Thymus (tissue), 11 donors: ENCODE data around the gene DKK3. TPM values are rescaled to one million over a fixed set of nuclear protein-coding genes. Genes with fewer than 3 reads are reported as not detected.

ENCODE experiments used
- DNase-seq, 9 donors: peaks; one replicate each; pipeline ENCODE4 v3.0.0-alpha.2; 2013; ENCODE audit warnings: low spot score in 9 of 9, low read depth in 6 of 9, missing footprints in 1 of 9
- H3K27ac ChIP-seq, 2 donors: one replicate each; pipeline ENCODE4 v1.5.1; 2013; ENCODE audit warnings: control low read depth in 1 of 2, low read depth in 1 of 2, low read length in 1 of 2, mild to moderate bottlenecking in 1 of 2, moderate library complexity in 1 of 2
- H3K27me3 ChIP-seq, 2 donors: one replicate each; pipeline ENCODE4 v1.5.1; 2013; ENCODE audit warnings: low read length in 1 of 2; ENCODE audit not compliant: control insufficient read depth in 2 of 2, insufficient read depth in 1 of 2
- H3K36me3 ChIP-seq, 2 donors: one replicate each; pipeline ENCODE4 v1.5.1; 2013; ENCODE audit warnings: low read length in 1 of 2, mild to moderate bottlenecking in 1 of 2, moderate library complexity in 1 of 2; ENCODE audit not compliant: control insufficient read depth in 2 of 2, insufficient read depth in 2 of 2
- H3K4me1 ChIP-seq, 2 donors: one replicate each; pipeline ENCODE4 v1.5.1; 2013; ENCODE audit warnings: low read length in 2 of 2; ENCODE audit not compliant: control insufficient read depth in 2 of 2, insufficient read depth in 2 of 2
- H3K4me3 ChIP-seq, 2 donors: one replicate each; pipeline ENCODE4 v1.5.1; 2013; ENCODE audit warnings: low read length in 2 of 2, control low read depth in 1 of 2, mild to moderate bottlenecking in 1 of 2
- H3K9me3 ChIP-seq, 2 donors: one replicate each; pipeline ENCODE4 v1.5.1; 2013; ENCODE audit warnings: low read length in 1 of 2, mild to moderate bottlenecking in 1 of 2; ENCODE audit not compliant: control insufficient read depth in 2 of 2, insufficient read depth in 1 of 2
- WGBS: extraction: QIAGEN DNeasy Blood & Tissue Kit; methylation state at CpG from one replicate; pipeline ENCODE4 v1.1.7; 2013; 5-methylcytosine and 5-hydroxymethylcytosine counted together
- polyA plus RNA-seq: library from polyadenylated mRNA; stranded (reverse); fragments of 200-250 nt; gene quantifications from one replicate; pipeline ENCODE4 v1.2.3, GENCODE V29; 2013
- total RNA-seq: library from RNA; stranded (reverse); fragments of 120-200 nt; gene quantifications from one replicate; pipeline ENCODE4 v1.2.4, GENCODE V29; 2013
- donor health status: healthy.

Gene DKK3
- total and polyA plus RNA-seq, 2 donors, result 7.5 to 12.8 TPM

- Histone ChIP-seq H3K4me3 (peak overlapping the region; percentile 29 to 35), H3K27ac (no peak overlapping the region), H3K27me3 (peaks cover 45 to 79% of the 10 kb centered on the region in 2 donors), H3K4me1 (peaks cover 0 to 6% of the 10 kb centered on the region in 2 donors), H3K36me3 (no peaks in the 10 kb centered on the region), H3K9me3 (no peaks in the 10 kb centered on the region)
- WGBS, result 3% methylated on average over 74 of the region's 76 CpGs
- DNase-seq, result peak in 1 of 9 donors; percentile 9
Measured at GRCh38 chr11:12008790-12009616, 577 bp upstream of the DKK3 start.

- no peak for DNase-seq
- peaks cover 0 to 6% of the 10 kb centered on the region in 2 donors for H3K4me1 ChIP-seq
- peaks cover 45 to 81% of the 10 kb centered on the region in 2 donors for H3K27me3 ChIP-seq
- H3K27ac ChIP-seq, result no peak overlapping the region
- no peak overlapping the region for H3K4me3 ChIP-seq
- no peaks in the 10 kb centered on the region for H3K36me3 ChIP-seq
- no peaks in the 10 kb centered on the region for H3K9me3 ChIP-seq
- 84% methylated on average over 5 of the region's 5 CpGs for whole genome bisulfite sequencing
Measured at GRCh38 chr11:12007230-12007593, 1.2 kb downstream of the DKK3 start.

DNA sequence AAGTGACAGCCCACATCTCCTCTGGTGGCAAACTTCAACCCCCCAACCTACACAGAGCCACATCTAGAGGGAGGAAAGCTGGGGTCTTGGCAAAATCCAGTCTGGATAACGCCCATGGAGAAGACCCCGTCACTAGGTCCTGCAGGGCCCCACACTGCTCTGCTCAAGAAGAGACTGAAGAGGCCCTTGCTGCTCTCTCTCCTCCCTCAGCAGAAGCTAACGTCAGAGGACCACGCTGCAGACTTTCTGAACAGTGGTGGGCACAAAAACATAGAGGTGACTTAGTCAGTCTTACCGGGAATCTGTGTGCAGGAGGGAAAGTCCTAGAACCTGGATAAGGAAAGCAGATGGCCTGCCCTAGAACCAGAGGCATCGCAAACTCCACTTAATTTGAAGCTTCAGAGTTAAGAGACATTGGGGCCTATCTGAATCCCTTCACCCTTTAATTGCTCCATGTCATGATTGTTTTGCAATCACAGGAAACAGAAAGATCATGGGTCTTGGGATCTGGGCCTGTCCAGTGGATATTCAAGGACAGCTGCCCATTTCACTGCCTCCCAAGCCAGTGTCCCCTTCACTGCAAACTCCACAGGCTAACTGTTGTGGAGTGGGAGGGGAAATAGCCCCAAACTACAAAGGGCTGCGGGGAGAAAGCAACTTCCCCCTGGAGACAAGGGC lies 1.7 kb downstream of the DKK3 start:
- Histone ChIP-seq H3K27me3 (peaks cover 45 to 78% of the 10 kb centered on the region in 2 donors), H3K36me3 (no peaks in the 10 kb centered on the region), H3K9me3 (no peaks in the 10 kb centered on the region), H3K4me1 (peaks cover 0 to 6% of the 10 kb centered on the region in 2 donors), H3K4me3 (no peak overlapping the region), H3K27ac (no peak overlapping the region)
- 98% methylated on average over 7 of the region's 7 CpGs for WGBS
- DNase-seq, result no peak

DNA sequence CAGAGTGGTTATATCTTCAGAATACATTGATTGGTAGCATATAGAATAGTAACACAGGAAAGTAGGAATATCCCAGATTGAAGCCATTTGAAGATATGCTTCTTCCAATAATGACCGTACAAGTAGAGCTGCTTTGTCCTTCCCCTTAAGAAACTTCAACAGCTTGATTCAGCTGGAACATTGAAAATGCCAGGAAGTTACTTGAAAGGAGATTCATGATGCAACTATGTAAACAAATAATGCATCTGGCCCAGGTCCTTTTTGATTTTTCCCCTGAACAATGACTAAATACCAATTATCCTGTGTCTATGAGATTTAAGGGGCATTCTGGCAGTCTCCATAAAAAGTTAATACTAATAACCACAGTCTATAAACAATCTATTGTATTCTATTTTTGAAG lies 3.0 kb downstream of the DKK3 start:
- WGBS, result 85% methylated on average over 1 of the region's 1 CpG
- no peak for DNase-seq
- Histone ChIP-seq H3K4me3 (no peak overlapping the region), H3K36me3 (no peaks in the 10 kb centered on the region), H3K9me3 (no peaks in the 10 kb centered on the region), H3K4me1 (peaks cover 0 to 6% of the 10 kb centered on the region in 2 donors), H3K27me3 (peaks cover 36 to 68% of the 10 kb centered on the region in 2 donors), H3K27ac (no peak overlapping the region)

DNA sequence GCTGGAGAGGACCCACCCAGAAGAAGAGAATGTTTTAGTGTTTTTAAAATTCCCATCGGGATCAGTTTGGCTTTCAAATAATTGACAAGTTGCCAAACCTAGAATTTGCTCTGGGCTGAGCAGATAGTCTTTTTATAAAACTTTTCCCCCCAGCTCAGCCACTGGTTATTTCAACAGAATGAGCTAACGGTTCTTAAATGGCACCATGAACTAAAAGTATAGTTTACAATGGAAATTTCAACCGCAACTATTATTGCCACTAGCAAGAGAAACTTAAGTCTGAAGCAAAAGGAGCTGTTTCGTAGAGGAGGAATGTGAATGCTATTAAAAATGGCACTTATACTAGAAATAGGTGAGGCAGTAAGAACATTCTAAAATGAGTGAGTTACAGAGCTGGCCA lies 3.4 kb downstream of the DKK3 start:
- Histone ChIP-seq H3K36me3 (no peaks in the 10 kb centered on the region), H3K4me1 (peaks cover 0 to 6% of the 10 kb centered on the region in 2 donors), H3K9me3 (no peaks in the 10 kb centered on the region), H3K27me3 (peaks cover 33 to 64% of the 10 kb centered on the region in 2 donors), H3K27ac (no peak overlapping the region), H3K4me3 (no peak overlapping the region)
- WGBS, result 96% methylated on average over 4 of the region's 4 CpGs
- DNase-seq, result no peak

DNA sequence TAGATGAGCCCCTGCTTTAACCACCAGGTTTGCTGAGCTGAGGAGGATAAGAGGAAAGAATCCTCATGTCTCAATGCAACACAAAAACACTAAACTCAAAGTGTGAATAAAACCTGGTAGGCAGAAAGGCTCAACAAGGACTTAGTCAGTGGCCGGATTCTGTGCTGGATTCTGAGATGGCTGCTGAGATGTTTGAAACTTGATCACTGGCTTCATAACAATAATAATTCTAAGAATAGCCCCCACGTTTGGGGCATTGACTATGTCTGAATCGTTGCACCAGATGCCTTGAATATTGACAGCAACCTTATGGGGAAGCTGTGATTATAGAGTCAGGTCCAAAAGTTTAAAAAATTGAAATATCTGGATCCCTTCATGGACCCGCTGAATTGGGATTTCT lies 4.6 kb downstream of the DKK3 start:
- Histone ChIP-seq H3K9me3 (no peaks in the 10 kb centered on the region), H3K27ac (no peak overlapping the region)
- 92% methylated on average over 4 of the region's 4 CpGs for WGBS

DNA sequence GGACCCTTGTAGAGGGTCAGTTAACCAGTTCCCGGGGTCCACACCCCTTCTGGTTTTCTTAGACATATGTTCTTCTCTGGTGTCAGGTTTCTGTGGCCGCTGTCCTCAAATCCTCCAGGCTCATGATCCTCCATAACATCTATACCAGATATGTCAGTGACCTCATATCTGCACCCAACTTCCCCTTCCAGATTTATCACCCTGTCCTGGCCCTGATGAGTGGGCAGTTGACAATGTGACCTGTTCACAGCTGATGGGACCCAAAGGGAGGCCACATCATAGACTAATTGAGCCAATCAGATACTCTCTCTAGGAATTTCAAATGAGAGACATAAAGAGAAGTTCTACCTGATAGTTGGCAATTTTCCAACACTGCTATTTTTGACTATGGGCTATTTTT lies 5.1 kb downstream of the DKK3 start:
- Histone ChIP-seq H3K4me3 (no peak overlapping the region), H3K27me3 (peaks cover 16 to 50% of the 10 kb centered on the region in 2 donors), H3K27ac (no peak overlapping the region), H3K4me1 (peaks cover 0 to 4% of the 10 kb centered on the region in 2 donors), H3K36me3 (no peaks in the 10 kb centered on the region), H3K9me3 (no peaks in the 10 kb centered on the region)
- 97% methylated on average over 2 of the region's 2 CpGs for WGBS
- no peak for DNase-seq

More for the DNA sequence above, 4.6 kb downstream of the DKK3 start:
- H3K4me1 ChIP-seq, result peaks cover 0 to 5% of the 10 kb centered on the region in 2 donors
- H3K36me3 ChIP-seq, result no peaks in the 10 kb centered on the region
- no peak overlapping the region for H3K4me3 ChIP-seq
- H3K27me3 ChIP-seq, result peaks cover 21 to 54% of the 10 kb centered on the region in 2 donors
- no peak for DNase-seq

DNA sequence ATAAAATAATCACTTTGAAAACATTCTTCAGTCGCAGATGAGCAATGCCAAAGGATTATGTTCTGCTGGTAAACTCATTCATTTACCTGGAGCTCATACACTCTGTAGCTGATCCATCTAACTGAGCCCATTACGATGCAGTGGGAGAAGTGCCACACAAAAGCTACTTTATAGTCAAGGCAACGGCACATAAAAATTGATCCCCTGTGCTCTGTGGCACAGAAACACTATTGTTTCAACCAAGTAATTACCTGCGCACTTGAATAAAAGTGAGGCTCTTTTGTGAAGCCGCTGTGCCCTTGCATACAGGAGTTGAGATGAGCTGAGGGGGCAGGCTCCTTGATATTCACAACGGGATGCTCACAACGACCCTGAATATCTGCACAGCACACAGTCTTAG lies 7.2 kb downstream of the DKK3 start:
- DNase-seq, result no peak
- Histone ChIP-seq H3K4me3 (no peak overlapping the region), H3K36me3 (no peaks in the 10 kb centered on the region), H3K27ac (no peak overlapping the region), H3K4me1 (peaks cover 0 to 6% of the 10 kb centered on the region in 2 donors), H3K9me3 (no peaks in the 10 kb centered on the region), H3K27me3 (peaks cover 0 to 31% of the 10 kb centered on the region in 2 donors)
- WGBS, result 94% methylated on average over 7 of the region's 7 CpGs

DNA sequence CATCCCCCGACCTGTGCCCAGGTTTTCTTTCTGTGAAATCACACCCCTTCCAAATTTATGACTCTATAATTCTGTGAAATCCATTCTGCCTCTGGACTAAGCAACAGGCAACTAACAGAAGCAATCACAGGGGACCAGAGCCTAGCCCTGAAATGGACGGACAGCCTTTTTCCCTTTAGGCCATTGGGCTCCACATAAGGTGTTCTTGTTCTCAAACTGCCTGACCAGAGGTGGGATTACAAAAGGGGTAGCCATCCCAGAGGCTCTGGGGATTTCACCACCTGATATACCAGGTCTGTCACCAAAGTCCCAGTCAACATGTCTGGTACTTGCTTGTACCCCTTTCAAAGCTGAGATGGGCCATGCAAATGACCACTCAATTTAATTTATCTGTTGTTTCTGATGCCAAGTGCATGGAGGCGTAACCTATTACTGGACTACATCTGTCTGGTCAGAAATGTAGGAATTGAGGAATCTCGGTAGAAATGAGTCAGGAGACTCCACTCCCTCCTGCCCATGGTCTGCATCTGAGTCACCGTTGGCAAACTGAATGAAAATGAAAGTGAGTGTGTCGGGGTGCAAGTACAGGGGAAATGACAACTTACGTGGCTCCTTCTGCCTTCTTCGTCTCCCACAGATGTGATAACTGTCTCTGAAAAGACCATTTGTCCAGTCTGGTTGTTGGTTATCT lies 10.2 kb downstream of the DKK3 start:
- Histone ChIP-seq H3K4me3 (peak overlapping the region in 1 of 2 donors; percentile 10), H3K36me3 (no peaks in the 10 kb centered on the region), H3K4me1 (peaks cover 0 to 6% of the 10 kb centered on the region in 2 donors), H3K27ac (no peak overlapping the region), H3K27me3 (peaks cover 0 to 7% of the 10 kb centered on the region in 2 donors), H3K9me3 (no peaks in the 10 kb centered on the region)
- 58% methylated on average over 8 of the region's 8 CpGs for WGBS
- DNase-seq, result no peak
